Activated CD4-positive, alpha-beta T cell treated with anti-CD3 and anti-CD28 coated beads for 24 hours (primary cell): ENCODE measurements around the gene ADAMTS12.

Experiments used
- DNase-seq, 2 donors: peaks; one replicate each; pipeline ENCODE4 v3.0.0-alpha.2; 2020; ENCODE audit warnings: low read depth in 2 of 2

The ADAMTS12 gene

GRCh38 chr5:33719769-33720168 is 172.0 kb downstream of the ADAMTS12 start:
- no peak for DNase-seq

GRCh38 chr5:33715661-33716060 is 176.1 kb downstream of the ADAMTS12 start:
- DNase-seq = no peak

GRCh38 chr5:33713136-33713765 is 178.5 kb downstream of the ADAMTS12 start:
- no peak for DNase-seq

GRCh38 chr5:33712664-33713063 is 179.1 kb downstream of the ADAMTS12 start:
- DNase-seq = no peak

- DNase-seq = no peak
Observed at GRCh38 chr5:33711094-33711679, 180.6 kb downstream of the ADAMTS12 start.

GRCh38 chr5:33702867-33703266 is 188.9 kb downstream of the ADAMTS12 start:
- no peak for DNase-seq

GRCh38 chr5:33701951-33702350 is 189.8 kb downstream of the ADAMTS12 start:
- DNase-seq = no peak

GRCh38 chr5:33701251-33701650 is 190.5 kb downstream of the ADAMTS12 start:
- no peak for DNase-seq

- DNase-seq = no peak
Observed at GRCh38 chr5:33696411-33696810, 195.4 kb downstream of the ADAMTS12 start.

GRCh38 chr5:33692980-33693379 is 198.8 kb downstream of the ADAMTS12 start:
- DNase-seq = no peak

GRCh38 chr5:33691856-33692255 is 199.9 kb downstream of the ADAMTS12 start:
- no peak for DNase-seq

- no peak for DNase-seq
Observed at GRCh38 chr5:33690374-33691135, 201.2 kb downstream of the ADAMTS12 start.

GRCh38 chr5:33688526-33688925 is 203.3 kb downstream of the ADAMTS12 start:
- no peak for DNase-seq

GRCh38 chr5:33688066-33688465 is 203.7 kb downstream of the ADAMTS12 start:
- no peak for DNase-seq

- DNase-seq = no peak
Observed at GRCh38 chr5:33685873-33686755, 205.7 kb downstream of the ADAMTS12 start.

GRCh38 chr5:33684496-33685159 is 207.2 kb downstream of the ADAMTS12 start:
- no peak for DNase-seq

- no peak for DNase-seq
Observed at GRCh38 chr5:33679791-33680190, 212.0 kb downstream of the ADAMTS12 start.

- DNase-seq = no peak
Observed at GRCh38 chr5:33675958-33676464, 215.8 kb downstream of the ADAMTS12 start.

GRCh38 chr5:33671700-33672291 is 220.0 kb downstream of the ADAMTS12 start:
- DNase-seq = no peak

- DNase-seq = no peak
Observed at GRCh38 chr5:33662722-33663427, 228.9 kb downstream of the ADAMTS12 start.
